Endothelial cell of umbilical vein (primary cell): ENCODE results near the gene PRC1. TPM values are rescaled to one million over a fixed set of nuclear protein-coding genes. Genes with fewer than 3 reads are reported as not detected.

Experiments
- BruUV-seq: library from RNA; stranded (reverse); fragments of 400-500 nt; replicated peaks from 2 replicates; lab custom pipeline; 2021; lab: Mats Ljungman, UMichigan
- CTCF ChIA-PET: fragments of 300-600, 350-600 bp; sonication (Branson Sonifier 250); formaldehyde crosslinking; loops from one replicate; lab custom pipeline; 2021; ENCODE audit warnings: antibody characterized with exemption, inconsistent platforms; lab: Charles Lee
- POLR2A ChIA-PET: fragments of 300-600, 350-600 bp; sonication (Branson Sonifier 250); formaldehyde crosslinking; loops from one replicate; lab custom pipeline; 2021; ENCODE audit warnings: antibody characterized with exemption, inconsistent platforms; lab: Charles Lee
- DNase-seq: peaks from one replicate; pipeline ENCODE4 v3.0.0-alpha.2; 2011; ENCODE audit warnings: low read depth, low spot score
- FAIRE-seq: peaks from 2 replicates; lab custom pipeline; 2011; peaks lifted over from hg19 to GRCh38; lab: Jason Lieb, UNC
- H2AFZ ChIP-seq: 2 replicates; pipeline ENCODE4 v1.6.0; 2012; ENCODE audit warnings: low read depth, low read length, control low read depth, inconsistent platforms
- H3K27ac ChIP-seq: 2 replicates; pipeline ENCODE4 v1.5.1; 2011; ENCODE audit warnings: low read depth, mild to moderate bottlenecking, control low read depth, low read length, moderate library complexity; ENCODE audit not compliant: insufficient read depth
- H3K27me3 ChIP-seq, 2 experiments: 2 replicates each; pipeline versions ENCODE4 v1.6.0 to v1.6.1; 2011; ENCODE audit warnings: low read length in 2 of 2, mixed read lengths in 1 of 2; ENCODE audit not compliant: control insufficient read depth in 2 of 2, insufficient read depth in 2 of 2
- H3K36me3 ChIP-seq, 2 experiments: 2 replicates in 1 of 2; 3 replicates in 1 of 2; pipeline ENCODE4 v1.5.1; 2011; ENCODE audit warnings: low read length in 2 of 2, mild to moderate bottlenecking in 1 of 2, moderate library complexity in 1 of 2; ENCODE audit not compliant: control insufficient read depth in 2 of 2, insufficient read depth in 2 of 2; ENCODE audit errors: extremely low read depth in 1 of 2
- H3K4me1 ChIP-seq: 3 replicates; pipeline ENCODE4 v1.5.1; 2011; ENCODE audit warnings: mild to moderate bottlenecking, low read length; ENCODE audit not compliant: control insufficient read depth, insufficient read depth; ENCODE audit errors: extremely low read depth
- H3K4me2 ChIP-seq: 2 replicates; pipeline ENCODE4 v1.6.1; 2011; ENCODE audit warnings: low read length, control low read depth, mixed read lengths; ENCODE audit not compliant: insufficient read depth
- H3K4me3 ChIP-seq, 3 experiments: fragments of 200-600 bp in 1 of 3; sonication (generic), shearing (Covaris generic) in 1 of 3; replicated peaks in 1 of 3; 2 replicates each; pipeline ENCODE4 v1.5.1; 2011 to 2016; ENCODE audit warnings: control low read depth in 3 of 3, low read length in 3 of 3, mild to moderate bottlenecking in 2 of 3, inconsistent platforms in 1 of 3, low read depth in 1 of 3, moderate library complexity in 1 of 3; ENCODE audit not compliant: insufficient read depth in 1 of 3
- H3K79me2 ChIP-seq: 2 replicates; pipeline ENCODE4 v1.6.0; 2012; ENCODE audit warnings: low read length, inconsistent platforms; ENCODE audit not compliant: control insufficient read depth, insufficient read depth
- H3K9ac ChIP-seq: replicated peaks from 2 replicates; pipeline ENCODE3; 2011; ENCODE audit warnings: low read length, control low read depth; ENCODE audit not compliant: insufficient read depth; ENCODE audit errors: extremely low read depth
- H3K9me1 ChIP-seq: replicated peaks from 3 replicates; pipeline ENCODE4 v1.6.0; 2011; ENCODE audit warnings: mild to moderate bottlenecking, low read length; ENCODE audit not compliant: control insufficient read depth, insufficient read depth; ENCODE audit errors: extremely low read depth
- H3K9me3 ChIP-seq: replicated peaks from 2 replicates; pipeline ENCODE4 v1.5.1; 2012; ENCODE audit warnings: low read length, inconsistent platforms; ENCODE audit not compliant: control insufficient read depth, insufficient read depth
- H4K20me1 ChIP-seq: replicated peaks from 2 replicates; pipeline ENCODE3; 2011; ENCODE audit warnings: mild to moderate bottlenecking, low read length; ENCODE audit not compliant: control insufficient read depth, insufficient read depth; ENCODE audit errors: extremely low read depth
- CTCF ChIP-seq, 2 donors: IDR thresholded peaks; 1 replicate in 1 of 2; 2 replicates in 1 of 2; pipeline ENCODE4 v1.5.1; 2011; ENCODE audit warnings: low read length in 2 of 2, mild to moderate bottlenecking in 2 of 2, moderate library complexity in 2 of 2, control low read depth in 1 of 2, inconsistent platforms in 1 of 2, low read depth in 1 of 2; ENCODE audit not compliant: insufficient read depth in 1 of 2; ENCODE audit errors: extremely low read depth in 1 of 2
- EZH2 ChIP-seq: IDR thresholded peaks from 2 replicates; pipeline ENCODE4 v1.6.1; 2012; ENCODE audit warnings: borderline replicate concordance, low read depth, mild to moderate bottlenecking, moderate library complexity, low read length, inconsistent platforms; ENCODE audit not compliant: severe bottlenecking
- FOS ChIP-seq: IDR thresholded peaks from 2 replicates; pipeline ENCODE4 v1.6.1; 2011; ENCODE audit warnings: mild to moderate bottlenecking, low read length, moderate library complexity, borderline replicate concordance; ENCODE audit not compliant: insufficient read depth
- GATA2 ChIP-seq: IDR thresholded peaks from 2 replicates; pipeline ENCODE4 v1.7.0; 2011; ENCODE audit warnings: low read depth, mild to moderate bottlenecking, moderate library complexity, mixed read lengths, low read length; ENCODE audit not compliant: insufficient read length, insufficient read depth
- JUN ChIP-seq: IDR thresholded peaks from 2 replicates; pipeline ENCODE4 v1.6.1; 2011; ENCODE audit warnings: borderline replicate concordance, low read depth; ENCODE audit not compliant: insufficient read length, insufficient read depth
- MYC ChIP-seq: IDR thresholded peaks from one replicate; pipeline ENCODE4 v1.6.1; 2011; ENCODE audit warnings: mild to moderate bottlenecking, low read depth, low read length
- POLR2A ChIP-seq: IDR thresholded peaks from 2 replicates; pipeline ENCODE4 v1.6.1; 2012; ENCODE audit warnings: low read depth, mild to moderate bottlenecking, control low read depth, low read length
- POLR2AphosphoS5 ChIP-seq: IDR thresholded peaks from 2 replicates; pipeline ENCODE4 v1.6.1; 2012; ENCODE audit warnings: low read depth, mild to moderate bottlenecking, control low read depth, low read length, moderate library complexity; ENCODE audit not compliant: insufficient read depth
- dilution Hi-C: fragments of 300-500 bp; cut with MboI; formaldehyde crosslinking; loops from one replicate; pipeline ENCODE4 v1.15.0; 2019; ENCODE audit warnings: low sequenced_read_pairs; ENCODE audit not compliant: extremely low pct_ligation_motif_present
- intact Hi-C: fragments of 100-400 bp; cut with micrococcal nuclease; formaldehyde crosslinking; loops from one replicate; pipeline ENCODE4 v1.10.0; 2022
- polyA plus RNA-seq, 4 experiments: library from polyadenylated mRNA; depleted of rRNA in 3 of 4; stranded (reverse) in 3 of 4; unstranded in 1 of 4; fragments of >200 nt; gene quantifications; 2 replicates each; pipeline versions ENCODE4 v1.2.1 to v1.2.3, GENCODE V29; 2011 to 2012; ENCODE audit warnings: missing spikeins in 1 of 4
- total RNA-seq: library from RNA; stranded (reverse); gene quantifications from 2 replicates; pipeline ENCODE4 v1.2.3, GENCODE V29; 2021
- TF ChIP-seq, protein P1 (sequence below): IDR thresholded peaks from 2 replicates; pipeline ENCODE4 v1.6.1; 2011; ENCODE audit not compliant: insufficient read depth, insufficient read length

The PRC1 gene
- total and polyA plus RNA-seq, 2 donors (not counting 3 experiments of a cell fraction or from before 2014, with no cell fraction given) = 171 to 280 TPM

- intact Hi-C loops = no loop called here
- H3K36me3 ChIP-seq = peaks cover 7 to 34% of the 10 kb centered on the region in 2 experiments
These were observed 28.1 kb downstream of the PRC1 start for GRCh38 chr15:90966262-90966661.

GRCh38 chr15:90962021-90962420 is 32.3 kb downstream of the PRC1 start:
- no peaks in the 10 kb centered on the region for H3K27me3 ChIP-seq
- FAIRE-seq (peak; percentile 44), DNase-seq (no peak)
- peaks cover 3% of the 10 kb centered on the region for H3K79me2 ChIP-seq
- TF ChIP-seq POLR2A (no peak), MYC (no peak), GATA2 (no peak), POLR2AphosphoS5 (no peak), EZH2 (no peak), JUN (no peak), CTCF (IDR thresholded peaks at IDR 0.05; ENCODE audit: extremely low read depth in 1 of 2, insufficient read depth in 1 of 2, low read depth in 1 of 2, low read length in 2 of 2) (no peak), FOS (no peak)
- TF ChIP-seq, protein P1, sequence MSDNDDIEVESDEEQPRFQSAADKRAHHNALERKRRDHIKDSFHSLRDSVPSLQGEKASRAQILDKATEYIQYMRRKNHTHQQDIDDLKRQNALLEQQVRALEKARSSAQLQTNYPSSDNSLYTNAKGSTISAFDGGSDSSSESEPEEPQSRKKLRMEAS = no peak
- no peak overlapping the region for H3K4me2 ChIP-seq
- H3K9ac ChIP-seq = no peak overlapping the region
- intact Hi-C loops = no loop called here
- no peak overlapping the region for H3K27ac ChIP-seq
- H2AFZ ChIP-seq = no peak overlapping the region
- H3K36me3 ChIP-seq = peaks cover 3 to 13% of the 10 kb centered on the region in 2 experiments
- no peaks in the 10 kb centered on the region for H3K9me3 ChIP-seq
- ChIA-PET POLR2A (no interaction called here), CTCF (no interaction called here)
- H4K20me1 ChIP-seq = no peaks in the 10 kb centered on the region
- H3K4me3 ChIP-seq = no peak overlapping the region
- dilution Hi-C loops = no loop called here
- no TSS peak for BruUV-seq
- no peaks in the 10 kb centered on the region for H3K9me1 ChIP-seq
- peaks cover 3% of the 10 kb centered on the region for H3K4me1 ChIP-seq

More at GRCh38 chr15:90966262-90966661, 28.1 kb downstream of the PRC1 start:
- H3K9me1 ChIP-seq = no peaks in the 10 kb centered on the region
- H3K4me1 ChIP-seq = no peaks in the 10 kb centered on the region
- no peak overlapping the region for H3K4me2 ChIP-seq
- no peaks in the 10 kb centered on the region for H3K27me3 ChIP-seq
- no peak overlapping the region for H2AFZ ChIP-seq
- H3K27ac ChIP-seq = no peak overlapping the region
- no peaks in the 10 kb centered on the region for H4K20me1 ChIP-seq
- CTCF ChIA-PET = interaction anchor here (0.8 to 3.5 kb wide), 2 partner anchors 9 to 84 kb away, joined by 3 to 29 read pairs; no protein-coding TSS in a partner anchor
- TF ChIP-seq GATA2 (no peak), JUN (no peak)
- no peak overlapping the region for H3K4me3 ChIP-seq
- BruUV-seq = TSS peak; percentile 68
- dilution Hi-C loops = no loop called here
- no peaks in the 10 kb centered on the region for H3K9me3 ChIP-seq
- H3K79me2 ChIP-seq = no peaks in the 10 kb centered on the region
- POLR2A ChIA-PET = no interaction called here
- H3K9ac ChIP-seq = no peak overlapping the region
- no peak for DNase-seq
- no peak for FAIRE-seq
